HG02981 (cell line): ENCODE measurements around the gene ACSS1.

Experiments used
- ATAC-seq: cut with Tn5 transposase; IDR thresholded peaks from one replicate; pipeline ENCODE4 v1.9.1; 2021; ENCODE audit warnings: mild to moderate bottlenecking, moderate library complexity; ENCODE audit not compliant: unreplicated experiment

ACSS1 gene

GRCh38 chr20:24980291-24981053, 77.5 kb downstream of the ACSS1 start:
- ATAC-seq: no peak

GRCh38 chr20:24979036-24979960, 78.6 kb downstream of the ACSS1 start:
- ATAC-seq: no peak

GRCh38 chr20:24978513-24978912, 79.4 kb downstream of the ACSS1 start:
- no peak for ATAC-seq

- ATAC-seq: no peak
Observed at GRCh38 chr20:24977797-24978196, 80.1 kb downstream of the ACSS1 start.

- no peak for ATAC-seq
Observed at GRCh38 chr20:24977336-24977735, 80.6 kb downstream of the ACSS1 start.

- ATAC-seq: no peak
Observed at GRCh38 chr20:24972341-24972740, 85.6 kb downstream of the ACSS1 start.

GRCh38 chr20:24971376-24972101, 86.4 kb downstream of the ACSS1 start:
- ATAC-seq: no peak

- no peak for ATAC-seq
Observed at GRCh38 chr20:24970754-24971153, 87.2 kb downstream of the ACSS1 start.

GRCh38 chr20:24970030-24970553, 87.8 kb downstream of the ACSS1 start:
- no peak for ATAC-seq

- ATAC-seq: no peak
Observed at GRCh38 chr20:24969186-24970029, 88.5 kb downstream of the ACSS1 start.

GRCh38 chr20:24968278-24968800, 89.6 kb downstream of the ACSS1 start:
- no peak for ATAC-seq

GRCh38 chr20:24966317-24967012, 91.5 kb downstream of the ACSS1 start:
- ATAC-seq: no peak

GRCh38 chr20:24965065-24965919, 92.6 kb downstream of the ACSS1 start:
- no peak for ATAC-seq

- no peak for ATAC-seq
Observed at GRCh38 chr20:24964506-24964840, 93.5 kb downstream of the ACSS1 start.

GRCh38 chr20:24963672-24964505, 94.0 kb downstream of the ACSS1 start:
- no peak for ATAC-seq

- ATAC-seq: no peak
Observed at GRCh38 chr20:24962510-24962909, 95.4 kb downstream of the ACSS1 start.

GRCh38 chr20:24962182-24962492, 95.8 kb downstream of the ACSS1 start:
- ATAC-seq: no peak
